Tibial nerve (tissue), 4 donors: ENCODE results near the gene GTF2A1L.

ENCODE experiments used
- CTCF ChIP-seq, 5 experiments: fragments of 200-600 bp in 3 of 5; fragments of 450-650 bp in 2 of 5; sonication (generic) in 3 of 5; IDR thresholded peaks; one replicate each; pipeline ENCODE4 v1.5.1; 2016 to 2019; ENCODE audit warnings: antibody characterized with exemption in 5 of 5, mild to moderate bottlenecking in 3 of 5, moderate library complexity in 2 of 5
- EP300 ChIP-seq, 2 donors: sonication (generic); formaldehyde crosslinking; IDR thresholded peaks; one replicate each; pipeline ENCODE4 v1.6.1; 2017; ENCODE audit warnings: antibody characterized with exemption in 2 of 2, mild to moderate bottlenecking in 1 of 2
- POLR2A ChIP-seq, 2 donors: fragments of 450-650 bp; IDR thresholded peaks; one replicate each; pipeline ENCODE4 v1.6.1; 2017; ENCODE audit warnings: antibody characterized with exemption in 2 of 2, mild to moderate bottlenecking in 2 of 2, moderate library complexity in 2 of 2

- no peak for TF ChIP-seq CTCF (IDR thresholded peaks at IDR 0.05)
- no peak for TF ChIP-seq POLR2A (IDR thresholded peaks at IDR 0.05)
- TF ChIP-seq EP300 (IDR thresholded peaks at IDR 0.05), result no peak
These were observed 57.3 kb downstream of the GTF2A1L start for GRCh38 chr2:48674933-48675332.
